Activated T-cell treated with anti-CD3 and anti-CD28 coated beads, Interleukin-2, amount 50 U/mL, for 24 hours (primary cell): ENCODE results near the gene TERB2.
"Not testable (repeated sequence)": the region's sequence is repeated elsewhere in the genome, so short reads cannot be mapped to it uniquely, and the experiment has no call there.

Experiments used
- DNase-seq: peaks from one replicate; pipeline ENCODE4 v3.0.0-alpha.2; 2020
- H3K27ac Mint-ChIP-seq: 2 replicates; pipeline ENCODE4 v1.8.0; 2020; ENCODE audit warnings: mild to moderate bottlenecking, mixed read lengths
- H3K27me3 Mint-ChIP-seq: 2 replicates; pipeline ENCODE4 v1.8.0; 2020; ENCODE audit warnings: mixed read lengths
- H3K36me3 Mint-ChIP-seq: 2 replicates; pipeline ENCODE4 v1.8.0; 2020; ENCODE audit warnings: low read depth, mixed read lengths
- H3K4me1 Mint-ChIP-seq: 2 replicates; pipeline ENCODE4 v1.8.0; 2020; ENCODE audit warnings: low read depth, mixed read lengths
- H3K4me3 Mint-ChIP-seq: 2 replicates; pipeline ENCODE4 v1.8.0; 2020; ENCODE audit warnings: mild to moderate bottlenecking, moderate library complexity, mixed read lengths
- H3K9me3 Mint-ChIP-seq: 2 replicates; pipeline ENCODE4 v1.8.0; 2020; ENCODE audit warnings: mixed read lengths

The TERB2 gene

GRCh38 chr15:45022871-45023658 is 66.6 kb downstream of the TERB2 start, which contains the start of gene SORD:
SORD (plus strand) TSS chr15:45023195; CDS start chr15:45023284, 89 bp downstream.
- Mint-ChIP-seq H3K27ac (peak within 1 kb of the TSS; percentile 89), H3K27me3 (peaks cover 14% of the 10 kb centered on the region), H3K4me3 (peak within 1 kb of the TSS; percentile 86), H3K9me3 (no peaks in the 10 kb centered on the region), H3K4me1 (peaks cover 39% of the 10 kb centered on the region), H3K36me3 (peaks cover 32% of the 10 kb centered on the region)
- peak; percentile 95 for DNase-seq

- DNase-seq, result no peak
- H3K4me1 Mint-ChIP-seq, result peaks cover 39% of the 10 kb centered on the region
- peak overlapping the region; percentile 86 for H3K4me3 Mint-ChIP-seq
- H3K36me3 Mint-ChIP-seq, result peaks cover 32% of the 10 kb centered on the region
- peaks cover 10% of the 10 kb centered on the region for H3K27me3 Mint-ChIP-seq
- peak overlapping the region; percentile 89 for H3K27ac Mint-ChIP-seq
- H3K9me3 Mint-ChIP-seq, result no peaks in the 10 kb centered on the region
Measured at GRCh38 chr15:45023659-45024225, 67.3 kb downstream of the TERB2 start.

- H3K36me3 Mint-ChIP-seq, result peaks cover 32% of the 10 kb centered on the region
- H3K27me3 Mint-ChIP-seq, H3K27ac Mint-ChIP-seq, H3K9me3 Mint-ChIP-seq, DNase-seq: not testable (repeated sequence)
- H3K4me3 Mint-ChIP-seq, result peak overlapping the region; percentile 39
- peaks cover 39% of the 10 kb centered on the region for H3K4me1 Mint-ChIP-seq
Measured at GRCh38 chr15:45024649-45025048, 68.2 kb downstream of the TERB2 start.

GRCh38 chr15:45025627-45026026 is 69.1 kb downstream of the TERB2 start:
- Mint-ChIP-seq H3K36me3 (peaks cover 38% of the 10 kb centered on the region), H3K4me1 (peaks cover 39% of the 10 kb centered on the region)
- not testable (repeated sequence) for H3K9me3 Mint-ChIP-seq, H3K27me3 Mint-ChIP-seq, H3K27ac Mint-ChIP-seq, DNase-seq, H3K4me3 Mint-ChIP-seq

GRCh38 chr15:45026651-45027190 is 70.2 kb downstream of the TERB2 start:
- H3K4me1 Mint-ChIP-seq, result peaks cover 35% of the 10 kb centered on the region
- peaks cover 45% of the 10 kb centered on the region for H3K36me3 Mint-ChIP-seq
- H3K27me3 Mint-ChIP-seq, result no peaks in the 10 kb centered on the region
- DNase-seq, result no peak
- no peaks in the 10 kb centered on the region for H3K9me3 Mint-ChIP-seq
- H3K27ac Mint-ChIP-seq, result no peak overlapping the region
- no peak overlapping the region for H3K4me3 Mint-ChIP-seq

- H3K9me3 Mint-ChIP-seq, result no peaks in the 10 kb centered on the region
- H3K36me3 Mint-ChIP-seq, result peaks cover 45% of the 10 kb centered on the region
- H3K4me1 Mint-ChIP-seq, result peaks cover 34% of the 10 kb centered on the region
- H3K27me3 Mint-ChIP-seq, result no peaks in the 10 kb centered on the region
- H3K4me3 Mint-ChIP-seq, result no peak overlapping the region
- H3K27ac Mint-ChIP-seq, result no peak overlapping the region
- DNase-seq, result no peak
Measured at GRCh38 chr15:45027220-45027619, 70.7 kb downstream of the TERB2 start.
